Trophoblast cell (in vitro differentiated cells and primary cell): ENCODE data around the gene RNF181.

ENCODE experiments used
- DNase-seq, 2 donors: peaks; one replicate each; pipeline ENCODE4 v3.0.0-alpha.2; 2016
- H2AFZ ChIP-seq: 2 replicates; pipeline ENCODE4 v1.6.1; 2013; ENCODE audit warnings: low read length, moderate library complexity, mild to moderate bottlenecking; ENCODE audit not compliant: insufficient read depth, poor library complexity
- H2AK5ac ChIP-seq: 2 replicates; pipeline ENCODE4 v1.6.1; 2013; ENCODE audit warnings: mild to moderate bottlenecking, low read length
- H2BK120ac ChIP-seq: 2 replicates; pipeline ENCODE4 v1.6.1; 2013; ENCODE audit warnings: low read length, mild to moderate bottlenecking, moderate library complexity; ENCODE audit not compliant: insufficient read depth, poor library complexity
- H2BK12ac ChIP-seq: 2 replicates; pipeline ENCODE4 v1.6.1; 2013; ENCODE audit warnings: mild to moderate bottlenecking, low read length, moderate library complexity
- H2BK5ac ChIP-seq: 2 replicates; pipeline ENCODE4 v1.6.1; 2013; ENCODE audit warnings: low read length, low read depth, moderate library complexity, mild to moderate bottlenecking; ENCODE audit not compliant: poor library complexity
- H3K14ac ChIP-seq: 2 replicates; pipeline ENCODE4 v1.6.1; 2013; ENCODE audit warnings: mild to moderate bottlenecking, low read length
- H3K18ac ChIP-seq: 2 replicates; pipeline ENCODE4 v1.6.1; 2013; ENCODE audit warnings: mild to moderate bottlenecking, low read length
- H3K23ac ChIP-seq: 2 replicates; pipeline ENCODE4 v1.6.1; 2013; ENCODE audit warnings: low read length
- H3K27ac ChIP-seq: 2 replicates; pipeline ENCODE4 v1.5.1; 2013; ENCODE audit warnings: low read depth, mild to moderate bottlenecking, inconsistent platforms, low read length, moderate library complexity
- H3K27me3 ChIP-seq: 2 replicates; pipeline ENCODE4 v1.6.1; 2013; ENCODE audit warnings: inconsistent platforms, mild to moderate bottlenecking, low read length, moderate library complexity; ENCODE audit not compliant: insufficient read depth
- H3K36me3 ChIP-seq, 2 experiments: 1 replicate in 1 of 2; 2 replicates in 1 of 2; pipeline ENCODE4 v1.6.1; 2013; ENCODE audit warnings: low read length in 2 of 2, mild to moderate bottlenecking in 2 of 2, moderate library complexity in 1 of 2; ENCODE audit not compliant: insufficient read depth in 2 of 2, control insufficient read depth in 1 of 2
- H3K4ac ChIP-seq: 2 replicates; pipeline ENCODE4 v1.6.1; 2013; ENCODE audit warnings: low read depth, mild to moderate bottlenecking, low read length, moderate library complexity
- H3K4me1 ChIP-seq, 2 experiments: 1 replicate in 1 of 2; 2 replicates in 1 of 2; pipeline ENCODE4 v1.6.1; 2013; ENCODE audit warnings: low read length in 2 of 2, mild to moderate bottlenecking in 2 of 2, moderate library complexity in 1 of 2; ENCODE audit not compliant: insufficient read depth in 2 of 2, control insufficient read depth in 1 of 2
- H3K4me2 ChIP-seq: 2 replicates; pipeline ENCODE4 v1.6.1; 2013; ENCODE audit warnings: inconsistent platforms, mild to moderate bottlenecking, low read length, moderate library complexity
- H3K4me3 ChIP-seq: 2 replicates; pipeline ENCODE4 v1.5.1; 2013; ENCODE audit warnings: mild to moderate bottlenecking, low read depth, low read length, inconsistent platforms
- H3K79me1 ChIP-seq: one replicate; pipeline ENCODE4 v1.6.1; 2013; ENCODE audit warnings: low read length
- H3K79me2 ChIP-seq: 2 replicates; pipeline ENCODE4 v1.6.1; 2013; ENCODE audit warnings: low read length, mild to moderate bottlenecking; ENCODE audit not compliant: control insufficient read depth, insufficient read depth, poor library complexity
- H3K9ac ChIP-seq: 2 replicates; pipeline ENCODE4 v1.6.1; 2013; ENCODE audit warnings: mild to moderate bottlenecking, low read length
- H3K9me3 ChIP-seq: 2 replicates; pipeline ENCODE4 v1.6.1; 2013; ENCODE audit warnings: low read depth, mild to moderate bottlenecking, control low read depth, inconsistent platforms, low read length; ENCODE audit not compliant: insufficient read depth
- H4K12ac ChIP-seq: 2 replicates; pipeline ENCODE4 v1.6.1; 2013; ENCODE audit warnings: low read depth, mild to moderate bottlenecking, low read length, moderate library complexity
- H4K8ac ChIP-seq: 2 replicates; pipeline ENCODE4 v1.6.1; 2013; ENCODE audit warnings: low read depth, mild to moderate bottlenecking, low read length, moderate library complexity
- H4K91ac ChIP-seq: one replicate; pipeline ENCODE4 v1.6.1; 2013; ENCODE audit warnings: low read depth, mild to moderate bottlenecking, low read length, moderate library complexity
- WGBS: extraction: QIAGEN DNeasy Blood & Tissue Kit; methylation state at CpG from one replicate; pipeline ENCODE4 v1.1.7; 2013; ENCODE audit warnings: missing lambda C conversion rate; ENCODE audit not compliant: insufficient read length, insufficient coverage; ENCODE audit errors: extremely low coverage; 5-methylcytosine and 5-hydroxymethylcytosine counted together

Gene RNF181

DNA sequence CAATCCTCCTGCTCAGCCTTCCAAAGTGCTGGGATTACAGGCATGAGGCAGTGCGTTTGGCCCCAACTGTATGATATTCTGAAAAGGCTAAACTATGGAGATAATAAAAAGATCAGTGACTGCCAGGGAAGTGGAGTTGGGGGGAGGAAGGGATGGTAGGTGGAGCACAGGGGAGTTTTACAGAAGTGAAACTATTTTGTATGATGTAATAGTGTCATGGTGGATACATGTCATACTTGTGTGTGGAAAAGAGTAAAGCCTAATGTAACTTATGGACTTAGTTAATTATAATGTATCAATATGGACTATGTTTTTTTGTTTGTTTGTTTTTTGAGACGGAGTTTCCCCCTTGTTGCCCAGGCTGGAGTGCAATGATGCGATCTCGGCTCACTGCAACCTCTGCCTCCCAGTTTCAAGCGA, 31.4 kb upstream of the RNF181 start:
- no peaks in the 10 kb centered on the region for H3K9me3 ChIP-seq
- H2BK120ac ChIP-seq = no peak overlapping the region
- H2BK12ac ChIP-seq = no peak overlapping the region
- H3K23ac ChIP-seq = no peak overlapping the region
- no peak overlapping the region for H3K4me2 ChIP-seq
- WGBS = no CpG with 5 or more reads among the region's 5 CpGs
- DNase-seq = no peak
- no peak overlapping the region for H2AK5ac ChIP-seq
- no peak overlapping the region for H3K27ac ChIP-seq
- H3K79me2 ChIP-seq = peaks cover 6% of the 10 kb centered on the region
- peaks cover 5% of the 10 kb centered on the region for H3K79me1 ChIP-seq
- no peaks in the 10 kb centered on the region for H3K4me1 ChIP-seq
- no peaks in the 10 kb centered on the region for H3K36me3 ChIP-seq
- H3K14ac ChIP-seq = no peak overlapping the region
- H3K4ac ChIP-seq = no peak overlapping the region
- H2BK5ac ChIP-seq = no peak overlapping the region
- H3K9ac ChIP-seq = no peak overlapping the region
- no peak overlapping the region for H2AFZ ChIP-seq
- no peak overlapping the region for H4K8ac ChIP-seq
- H3K18ac ChIP-seq = no peak overlapping the region
- no peak overlapping the region for H4K12ac ChIP-seq
- H3K27me3 ChIP-seq = no peaks in the 10 kb centered on the region
- H3K4me3 ChIP-seq = no peak overlapping the region
- H4K91ac ChIP-seq = no peak overlapping the region

- Histone ChIP-seq H3K9ac (no peak overlapping the region), H3K18ac (no peak overlapping the region)
Measured at GRCh38 chr2:85566265-85566664, 29.3 kb upstream of the RNF181 start.

GRCh38 chr2:85575739-85576138, 19.8 kb upstream of the RNF181 start:
- H4K8ac ChIP-seq = no peak overlapping the region
- WGBS = no CpG with 5 or more reads among the region's 8 CpGs

More at GRCh38 chr2:85566265-85566664, 29.3 kb upstream of the RNF181 start:
- Histone ChIP-seq H3K4me3 (no peak overlapping the region), H4K91ac (no peak overlapping the region), H2BK12ac (no peak overlapping the region), H4K12ac (no peak overlapping the region), H3K36me3 (no peaks in the 10 kb centered on the region), H3K9me3 (no peaks in the 10 kb centered on the region), H3K4ac (no peak overlapping the region), H3K79me2 (peaks cover 2% of the 10 kb centered on the region), H3K4me2 (no peak overlapping the region), H3K23ac (no peak overlapping the region), H4K8ac (no peak overlapping the region), H3K4me1 (no peaks in the 10 kb centered on the region), H3K14ac (no peak overlapping the region), H2BK5ac (no peak overlapping the region), H3K27ac (no peak overlapping the region), H3K27me3 (no peaks in the 10 kb centered on the region), H2BK120ac (no peak overlapping the region), H2AK5ac (no peak overlapping the region), H2AFZ (no peak overlapping the region), H3K79me1 (peaks cover 4% of the 10 kb centered on the region)
- no CpG with 5 or more reads among the region's 4 CpGs for WGBS
- no peak for DNase-seq

GRCh38 chr2:85577063-85577385, 18.5 kb upstream of the RNF181 start:
- Histone ChIP-seq H2BK12ac (no peak overlapping the region), H3K4me1 (peaks cover 24 to 25% of the 10 kb centered on the region in 2 experiments), H4K12ac (no peak overlapping the region), H2AFZ (peak overlapping the region; percentile 25), H3K79me1 (peaks cover 4% of the 10 kb centered on the region), H2AK5ac (no peak overlapping the region), H3K4ac (peak overlapping the region; percentile 21), H3K4me2 (peak overlapping the region; percentile 82), H2BK5ac (no peak overlapping the region), H3K79me2 (peaks cover 6% of the 10 kb centered on the region), H3K9ac (no peak overlapping the region), H3K14ac (no peak overlapping the region), H3K9me3 (no peaks in the 10 kb centered on the region), H3K18ac (no peak overlapping the region), H3K23ac (no peak overlapping the region), H2BK120ac (no peak overlapping the region), H3K36me3 (peaks cover 3 to 8% of the 10 kb centered on the region in 2 experiments), H3K27ac (no peak overlapping the region), H3K27me3 (no peaks in the 10 kb centered on the region), H4K8ac (peak overlapping the region; percentile 58), H4K91ac (peak overlapping the region; percentile 57), H3K4me3 (no peak overlapping the region)
- no peak for DNase-seq
- no CpG with 5 or more reads among the region's 3 CpGs for WGBS

More at GRCh38 chr2:85575739-85576138, 19.8 kb upstream of the RNF181 start:
- Histone ChIP-seq H2AFZ (no peak overlapping the region), H2BK5ac (no peak overlapping the region), H3K14ac (no peak overlapping the region), H3K4me2 (no peak overlapping the region), H3K36me3 (peaks cover 0 to 3% of the 10 kb centered on the region in 2 experiments), H2AK5ac (no peak overlapping the region), H3K79me1 (peaks cover 4% of the 10 kb centered on the region), H3K4ac (no peak overlapping the region), H3K79me2 (peaks cover 6% of the 10 kb centered on the region), H3K9ac (no peak overlapping the region), H4K91ac (no peak overlapping the region), H3K23ac (no peak overlapping the region), H2BK12ac (no peak overlapping the region), H3K4me3 (no peak overlapping the region), H3K27ac (no peak overlapping the region), H4K12ac (no peak overlapping the region), H3K27me3 (no peaks in the 10 kb centered on the region), H2BK120ac (no peak overlapping the region), H3K18ac (no peak overlapping the region), H3K4me1 (peaks cover 24 to 25% of the 10 kb centered on the region in 2 experiments), H3K9me3 (no peaks in the 10 kb centered on the region)
- DNase-seq = no peak
